Measurements from ENCODE around the gene ZRANB2. TPM values are rescaled to one million over a fixed set of nuclear protein-coding genes. Genes with fewer than 3 reads are reported as not detected.

ZRANB2 gene
- total RNA-seq, 6 experiments from 2014 or later = 18.3 to 32.0 (median 24.7) TPM

DNA sequence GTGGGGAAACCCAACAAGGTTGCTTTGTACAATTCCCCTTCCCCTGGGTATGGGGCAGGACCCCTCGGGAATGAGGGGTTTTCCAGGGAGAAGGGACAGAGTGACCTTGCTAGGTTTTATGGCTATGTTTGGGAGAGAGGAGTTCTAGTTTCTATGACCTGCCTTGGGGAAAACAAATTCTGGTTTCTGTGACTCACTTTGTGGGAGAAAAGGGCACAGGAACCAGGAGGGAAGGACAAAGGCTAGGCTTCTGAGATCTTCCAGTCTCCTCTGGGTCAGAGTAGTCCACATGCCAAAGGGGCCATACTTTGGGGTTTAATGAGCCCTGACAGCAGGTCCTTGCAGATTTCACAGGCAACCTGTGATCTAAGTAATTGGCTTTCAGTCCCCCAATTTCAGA lies 27.7 kb downstream of the ZRANB2 start:
- Histone ChIP-seq H3K4me1 (peaks cover 0 to under 1% (median under 1%) of the 10 kb centered on the region in 4 donors), H3K27ac (no peak overlapping the region), H3K27me3 (peaks cover 0 to 6% of the 10 kb centered on the region in 2 donors), H3K4me3 (no peak overlapping the region), H3K36me3 (peaks cover 0 to 8% (median 2%) of the 10 kb centered on the region in 4 donors), H3K9me3 (no peaks in the 10 kb centered on the region)
- ATAC-seq (no peak), DNase-seq (no peak)
- TF ChIP-seq, protein P1, sequence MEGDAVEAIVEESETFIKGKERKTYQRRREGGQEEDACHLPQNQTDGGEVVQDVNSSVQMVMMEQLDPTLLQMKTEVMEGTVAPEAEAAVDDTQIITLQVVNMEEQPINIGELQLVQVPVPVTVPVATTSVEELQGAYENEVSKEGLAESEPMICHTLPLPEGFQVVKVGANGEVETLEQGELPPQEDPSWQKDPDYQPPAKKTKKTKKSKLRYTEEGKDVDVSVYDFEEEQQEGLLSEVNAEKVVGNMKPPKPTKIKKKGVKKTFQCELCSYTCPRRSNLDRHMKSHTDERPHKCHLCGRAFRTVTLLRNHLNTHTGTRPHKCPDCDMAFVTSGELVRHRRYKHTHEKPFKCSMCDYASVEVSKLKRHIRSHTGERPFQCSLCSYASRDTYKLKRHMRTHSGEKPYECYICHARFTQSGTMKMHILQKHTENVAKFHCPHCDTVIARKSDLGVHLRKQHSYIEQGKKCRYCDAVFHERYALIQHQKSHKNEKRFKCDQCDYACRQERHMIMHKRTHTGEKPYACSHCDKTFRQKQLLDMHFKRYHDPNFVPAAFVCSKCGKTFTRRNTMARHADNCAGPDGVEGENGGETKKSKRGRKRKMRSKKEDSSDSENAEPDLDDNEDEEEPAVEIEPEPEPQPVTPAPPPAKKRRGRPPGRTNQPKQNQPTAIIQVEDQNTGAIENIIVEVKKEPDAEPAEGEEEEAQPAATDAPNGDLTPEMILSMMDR (IDR thresholded peaks at IDR 0.05) = no peak
- no peak for TF ChIP-seq POLR2A (IDR thresholded peaks at IDR 0.05)
- WGBS (ENCODE audit: insufficient coverage, low coverage, low lambda C conversion rate, missing lambda C conversion rate) = 43% methylated on average over 1 of the region's 1 CpG
- intact Hi-C loops (cut with DNase I) = no loop called here

DNA sequence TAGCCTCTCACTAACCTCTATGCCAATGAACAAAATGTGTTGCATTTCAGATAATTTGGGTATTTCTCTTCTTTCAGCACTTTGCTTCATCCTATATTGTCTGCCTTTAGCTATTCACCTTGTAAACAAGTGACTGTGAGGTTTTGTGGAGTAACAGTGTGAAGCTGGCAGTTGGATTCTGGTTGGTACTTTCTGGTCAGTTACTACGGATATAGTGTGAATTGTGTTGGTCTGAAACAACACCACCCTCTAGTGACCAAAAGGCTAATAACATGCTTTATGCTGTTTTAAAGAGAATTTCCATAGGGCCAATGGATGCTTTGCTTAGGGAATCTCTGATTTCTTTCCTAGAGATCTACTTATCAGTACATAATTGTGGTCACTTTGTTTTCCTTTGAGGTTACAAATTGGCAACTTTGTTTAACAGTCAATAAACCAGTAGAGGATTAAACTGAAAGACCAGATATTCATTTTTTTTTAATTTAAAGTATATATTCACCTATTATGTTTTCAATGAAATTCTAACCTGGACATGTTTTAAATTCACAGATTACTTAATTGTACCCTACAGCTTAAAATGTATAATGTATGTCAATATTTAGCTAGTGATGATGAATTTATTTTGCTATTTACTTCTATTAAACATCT lies 30.8 kb downstream of the ZRANB2 start:
- DNase-seq (no peak), ATAC-seq (peak; percentile 84 to 88 (median 88))
- H3K27me3 ChIP-seq = peaks cover 0 to 25% of the 10 kb centered on the region in 2 donors
- H3K4me1 ChIP-seq = peaks cover 0 to 18% (median 5%) of the 10 kb centered on the region in 4 donors
- no peak overlapping the region for H3K27ac ChIP-seq
- no peak for TF ChIP-seq POLR2A (IDR thresholded peaks at IDR 0.05)
- TF ChIP-seq, protein P1 (IDR thresholded peaks at IDR 0.05) = peak; percentile 67 to 77 (median 74)
- H3K4me3 ChIP-seq = no peak overlapping the region
- no peaks in the 10 kb centered on the region for H3K9me3 ChIP-seq
- intact Hi-C loops (cut with DNase I) = loop anchor here in 1 of 2 donors (10.0 kb wide), 1 partner anchor 365 kb away; no protein-coding TSS in a partner anchor
- H3K36me3 ChIP-seq = no peaks in the 10 kb centered on the region
- 0% methylated on average over 1 of the region's 1 CpG for WGBS (ENCODE audit: insufficient coverage, low coverage, low lambda C conversion rate, missing lambda C conversion rate)

DNA sequence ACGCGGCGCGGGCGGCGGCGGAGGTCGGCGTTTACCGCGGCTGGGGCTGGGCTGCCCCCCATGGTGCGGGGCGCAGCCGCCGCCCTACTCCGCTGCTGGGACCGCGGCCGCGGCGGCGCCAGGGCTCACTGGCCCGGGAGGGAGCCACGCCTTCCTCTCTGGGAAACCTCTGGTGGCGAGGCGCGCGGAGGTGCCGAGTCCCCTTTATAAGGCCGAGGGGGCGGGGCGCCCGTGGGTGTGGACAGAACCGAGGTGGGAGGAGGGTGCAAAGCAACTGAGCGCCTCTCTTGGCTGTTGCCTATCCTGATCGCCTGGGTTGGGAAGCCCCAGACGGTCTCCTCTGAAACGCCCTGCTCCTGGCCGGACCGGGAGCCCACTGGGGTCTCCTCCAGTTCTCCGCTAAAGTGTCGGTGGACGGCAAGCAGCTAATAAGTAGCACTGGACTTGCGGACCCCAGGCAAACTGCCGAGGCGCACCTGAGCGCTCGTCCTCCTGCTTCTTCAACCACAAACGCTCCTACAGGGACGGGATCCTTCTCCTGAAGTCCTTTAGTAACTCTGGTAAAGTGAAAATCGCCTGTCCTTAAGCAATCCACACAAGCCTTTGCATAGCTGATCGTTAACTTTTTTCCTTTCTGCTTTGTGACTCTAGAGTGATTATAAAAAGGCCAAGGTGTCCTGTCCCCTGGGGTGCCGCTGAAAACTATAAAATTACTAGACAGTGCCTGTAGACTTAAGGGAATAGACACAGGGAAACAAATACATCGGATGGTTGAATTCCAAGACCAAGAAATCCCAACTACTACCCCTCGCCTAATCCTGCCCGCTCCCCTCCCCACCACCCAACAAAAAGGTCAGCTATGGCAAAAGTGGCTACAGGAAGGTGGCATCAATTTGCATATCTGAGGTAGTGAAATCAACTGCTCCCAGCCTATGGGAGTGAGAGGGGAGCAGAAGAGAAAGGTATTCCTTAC lies 32.9 kb downstream of the ZRANB2 start, which contains the start of gene PTGER3:
Gene PTGER3, minus strand, starts transcription at position 182 of the 973 bp plus-strand sequence. CDS start 239 bp downstream, outside the sequence.
- TF ChIP-seq, protein P1 (IDR thresholded peaks at IDR 0.05) = no peak
- TF ChIP-seq POLR2A (IDR thresholded peaks at IDR 0.05) = no peak
- intact Hi-C loops (cut with DNase I) = loop anchor here in 1 of 2 donors (10.0 kb wide), 1 partner anchor 363 kb away; no protein-coding TSS in a partner anchor

DNA sequence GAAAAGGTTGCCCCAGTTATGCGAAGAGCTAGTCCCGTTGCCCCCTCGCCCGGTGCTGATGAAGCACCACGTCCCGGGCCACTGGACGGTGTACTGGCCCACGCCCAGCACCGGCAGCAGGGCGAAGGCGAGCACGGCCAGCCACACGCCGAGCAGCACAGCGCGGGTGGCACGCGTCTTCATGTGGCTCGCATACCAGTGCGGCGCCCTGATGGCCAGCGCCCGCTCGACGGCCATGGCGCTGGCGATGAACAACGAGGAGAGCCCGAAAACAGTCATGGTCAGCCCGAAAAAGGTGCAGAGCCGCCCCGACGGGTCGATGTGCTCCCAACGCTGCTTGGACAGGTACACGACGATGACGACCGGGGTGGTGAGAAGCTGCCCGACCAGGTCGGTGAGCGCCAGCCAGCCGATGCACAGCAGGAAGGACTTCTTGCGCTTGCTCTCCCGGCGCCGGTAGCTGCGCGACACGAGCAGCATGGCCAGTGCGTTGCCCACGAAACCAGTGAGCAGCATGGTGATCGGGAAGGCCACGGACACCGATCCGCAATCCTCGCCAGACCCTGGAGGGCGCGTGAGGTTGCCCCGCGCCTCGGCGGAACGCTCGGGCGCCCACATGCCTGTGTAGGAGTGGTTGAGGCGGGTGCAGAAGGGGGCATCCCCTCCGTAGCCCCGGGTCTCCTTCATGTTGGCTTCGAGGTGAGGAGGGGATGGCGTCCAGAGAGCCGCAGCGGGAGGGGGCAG lies 33.8 kb downstream of the ZRANB2 start:
- Histone ChIP-seq H3K27ac (no peak overlapping the region), H3K4me1 (peaks cover 0 to 18% (median 5%) of the 10 kb centered on the region in 4 donors), H3K36me3 (no peaks in the 10 kb centered on the region), H3K27me3 (peaks cover 0 to 25% of the 10 kb centered on the region in 2 donors), H3K9me3 (no peaks in the 10 kb centered on the region), H3K4me3 (peak overlapping the region; percentile 27 to 40 (median 38))
- ATAC-seq = peak in 3 of 4 donors; percentile 19 to 30 (median 24)
- 5% methylated on average over 4 of the region's 73 CpGs for WGBS (ENCODE audit: insufficient coverage, low coverage, low lambda C conversion rate, missing lambda C conversion rate)
- intact Hi-C loops (cut with DNase I) = loop anchor here in 1 of 2 donors (10.0 kb wide), 1 partner anchor 362 kb away; no protein-coding TSS in a partner anchor
- DNase-seq = peak in 2 of 3 donors; percentile 25 to 48
- TF ChIP-seq POLR2A (IDR thresholded peaks at IDR 0.05) = no peak
- TF ChIP-seq, protein P1 (IDR thresholded peaks at IDR 0.05) = no peak

More for the DNA sequence above, 32.9 kb downstream of the ZRANB2 start, which contains the start of gene PTGER3:
- ATAC-seq (peak; percentile 60 to 66 (median 65)), DNase-seq (peak; percentile 50 to 65 (median 59))
- Histone ChIP-seq H3K27ac (no peak within 1 kb of the TSS), H3K4me1 (peaks cover 0 to 18% (median 5%) of the 10 kb centered on the region in 4 donors), H3K4me3 (peak within 1 kb of the TSS; percentile 27 to 40 (median 38)), H3K9me3 (no peaks in the 10 kb centered on the region), H3K36me3 (no peaks in the 10 kb centered on the region), H3K27me3 (peaks cover 0 to 25% of the 10 kb centered on the region in 2 donors)
- 13% methylated on average over 18 of the region's 56 CpGs for WGBS (ENCODE audit: insufficient coverage, low coverage, low lambda C conversion rate, missing lambda C conversion rate)

Measured in right lobe of liver (tissue), 6 donors.